Ovary (tissue), 9 donors: ENCODE results near the gene DNAJB14. TPM values are rescaled to one million over a fixed set of nuclear protein-coding genes. Genes with fewer than 3 reads are reported as not detected.

Experiments
- DNase-seq, 5 donors: peaks; one replicate each; pipeline ENCODE4 v3.0.0-alpha.2; 2019 to 2020
- H3K27ac ChIP-seq, 2 donors: fragments of 200-600 bp; one replicate each; pipeline versions ENCODE4 v1.5.1 to v1.8.0; 2019 to 2022
- H3K27me3 ChIP-seq: fragments of 200-600 bp; one replicate; pipeline ENCODE4 v1.8.0; 2022
- H3K36me3 ChIP-seq: fragments of 200-600 bp; sonication (generic); one replicate; pipeline ENCODE4 v1.5.1; 2019
- H3K4me1 ChIP-seq: one replicate; pipeline ENCODE4 v1.8.1; 2013; ENCODE audit warnings: mild to moderate bottlenecking, moderate library complexity; ENCODE audit not compliant: insufficient read depth
- H3K4me3 ChIP-seq: fragments of 200-600 bp; sonication (generic); one replicate; pipeline ENCODE4 v1.5.1; 2017
- H3K9me3 ChIP-seq, 2 donors: fragments of 200-600 bp in 1 of 2; sonication (generic) in 1 of 2; one replicate each; pipeline versions ENCODE4 v1.5.1 to v1.8.1; 2013 to 2019; ENCODE audit warnings: mild to moderate bottlenecking in 1 of 2, moderate library complexity in 1 of 2
- EP300 ChIP-seq: sonication (generic); formaldehyde crosslinking; IDR thresholded peaks from one replicate; pipeline ENCODE4 v1.6.1; 2017; ENCODE audit warnings: antibody characterized with exemption
- POLR2A ChIP-seq: fragments of 450-650 bp; IDR thresholded peaks from one replicate; pipeline ENCODE4 v1.6.1; 2017; ENCODE audit warnings: antibody characterized with exemption, mild to moderate bottlenecking, moderate library complexity
- WGBS, 3 donors: extraction: QIAGEN DNeasy Blood & Tissue Kit in 1 of 3; methylation state at CpG; one replicate each; pipeline versions ENCODE4 v1.1.5 to v1.1.7; 2013 to 2017; 5-methylcytosine and 5-hydroxymethylcytosine counted together
- intact Hi-C, 4 donors: fragments of 100-400 bp; cut with DNase I; formaldehyde crosslinking; loops; one replicate each; pipeline versions ENCODE4 v1.11.0 to v1.15.1; 2022 to 2023
- polyA plus RNA-seq, 2 donors: library from polyadenylated mRNA; stranded (reverse); fragments of 200-250 nt in 1 of 2; fragments of 350-450 nt in 1 of 2; fragmentation: Illumina TruSeq in 1 of 2; extraction: RNeasy Lipid Tissue Mini Kit (QIAGEN cat#74804) in 1 of 2; gene quantifications; one replicate each; pipeline ENCODE4 v1.2.3, GENCODE V29; 2013 to 2014
- total RNA-seq, 7 donors: library from RNA; depleted of rRNA in 2 of 7; stranded (reverse); fragments of >200 nt in 2 of 7; fragmentation: NEBNext Ultra II Directional in 3 of 7; extraction: Animal tissue kit (Norgen Biotek cat#: 25700) in 3 of 7; gene quantifications; one replicate each; pipeline versions ENCODE4 v1.1.0 to v1.2.4, GENCODE V29; 2016 to 2023
- TF ChIP-seq, protein P1 (sequence below), 3 donors: fragments of 450-650 bp in 2 of 3; fragments of 200-600 bp in 1 of 3; IDR thresholded peaks; one replicate each; pipeline versions ENCODE4 v1.5.1 to v1.8.0; 2016 to 2022; ENCODE audit warnings: antibody characterized with exemption in 3 of 3, mild to moderate bottlenecking in 1 of 3
- donor health status: DM: no; HTN: no; CAD: no; lungs with moderate emphysema.
- donor health status: DM: no; HTN: no; CAD: no.
- donor health status: Bipolar disorder and iron deficiency.
- donor health status: DM: yes; HTN: yes; CAD: no.
- donor health status: DM: no; HTN: no; CAD: no.
- donor health status: DM: yes; HTN: yes; CAD: no.

The DNAJB14 gene
- total and polyA plus RNA-seq, 9 donors = 10.5 to 47.8 (median 37.9) TPM

DNA sequence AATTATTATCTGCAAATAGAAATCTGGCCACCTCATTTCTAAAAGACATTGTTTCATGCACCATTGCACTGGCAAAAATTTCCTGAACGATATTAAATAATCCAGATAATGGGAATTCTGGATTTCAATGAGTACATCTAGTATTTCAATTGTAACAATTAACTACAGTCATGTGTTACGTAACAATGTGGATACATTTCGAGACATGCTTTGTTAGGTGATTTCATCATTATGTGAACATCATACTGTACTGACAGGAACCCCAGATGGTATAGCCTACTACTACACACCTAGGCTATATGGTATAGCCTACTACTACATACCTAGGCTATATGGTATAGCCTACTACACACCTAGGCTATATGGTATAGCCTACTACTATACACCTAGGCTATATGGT, 67.0 kb downstream of the DNAJB14 start:
- Histone ChIP-seq H3K27me3 (no peaks in the 10 kb centered on the region), H3K4me1 (no peaks in the 10 kb centered on the region), H3K4me3 (no peak overlapping the region), H3K9me3 (no peaks in the 10 kb centered on the region), H3K36me3 (no peaks in the 10 kb centered on the region), H3K27ac (no peak overlapping the region)
- no peak for DNase-seq
- TF ChIP-seq, protein P1, sequence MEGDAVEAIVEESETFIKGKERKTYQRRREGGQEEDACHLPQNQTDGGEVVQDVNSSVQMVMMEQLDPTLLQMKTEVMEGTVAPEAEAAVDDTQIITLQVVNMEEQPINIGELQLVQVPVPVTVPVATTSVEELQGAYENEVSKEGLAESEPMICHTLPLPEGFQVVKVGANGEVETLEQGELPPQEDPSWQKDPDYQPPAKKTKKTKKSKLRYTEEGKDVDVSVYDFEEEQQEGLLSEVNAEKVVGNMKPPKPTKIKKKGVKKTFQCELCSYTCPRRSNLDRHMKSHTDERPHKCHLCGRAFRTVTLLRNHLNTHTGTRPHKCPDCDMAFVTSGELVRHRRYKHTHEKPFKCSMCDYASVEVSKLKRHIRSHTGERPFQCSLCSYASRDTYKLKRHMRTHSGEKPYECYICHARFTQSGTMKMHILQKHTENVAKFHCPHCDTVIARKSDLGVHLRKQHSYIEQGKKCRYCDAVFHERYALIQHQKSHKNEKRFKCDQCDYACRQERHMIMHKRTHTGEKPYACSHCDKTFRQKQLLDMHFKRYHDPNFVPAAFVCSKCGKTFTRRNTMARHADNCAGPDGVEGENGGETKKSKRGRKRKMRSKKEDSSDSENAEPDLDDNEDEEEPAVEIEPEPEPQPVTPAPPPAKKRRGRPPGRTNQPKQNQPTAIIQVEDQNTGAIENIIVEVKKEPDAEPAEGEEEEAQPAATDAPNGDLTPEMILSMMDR (IDR thresholded peaks at IDR 0.05) = no peak
- TF ChIP-seq EP300 = no peak
- no peak for TF ChIP-seq POLR2A
- intact Hi-C loops = no loop called here
- 93 to 94% (median 93%) methylated on average over 3 of the region's 3 CpGs for WGBS, 3 donors

DNA sequence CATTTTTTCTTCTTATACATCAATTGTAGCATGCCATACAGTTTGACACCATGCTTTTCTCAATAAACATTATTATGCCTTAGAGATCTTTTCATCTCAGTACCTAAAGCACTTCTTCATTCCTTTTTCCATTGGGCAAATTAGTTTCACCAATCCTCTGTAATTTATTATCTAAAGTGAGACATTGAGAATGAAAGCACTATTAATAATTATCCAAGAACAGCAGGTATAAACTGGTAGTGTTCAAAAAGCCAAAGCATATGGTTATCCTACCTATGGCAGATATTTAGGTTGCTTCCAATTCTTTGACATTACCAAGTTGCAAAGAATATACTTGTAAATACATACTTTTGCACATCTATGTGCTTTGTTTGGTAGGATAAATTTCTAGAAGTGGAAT, 67.8 kb downstream of the DNAJB14 start:
- H3K27ac ChIP-seq = no peak overlapping the region
- H3K4me1 ChIP-seq = no peaks in the 10 kb centered on the region
- H3K27me3 ChIP-seq = no peaks in the 10 kb centered on the region
- H3K36me3 ChIP-seq = no peaks in the 10 kb centered on the region
- intact Hi-C loops = no loop called here
- DNase-seq = no peak
- no peaks in the 10 kb centered on the region for H3K9me3 ChIP-seq
- H3K4me3 ChIP-seq = no peak overlapping the region
- TF ChIP-seq EP300 (no peak), POLR2A (no peak)
- TF ChIP-seq, protein P1 (IDR thresholded peaks at IDR 0.05) = no peak

DNA sequence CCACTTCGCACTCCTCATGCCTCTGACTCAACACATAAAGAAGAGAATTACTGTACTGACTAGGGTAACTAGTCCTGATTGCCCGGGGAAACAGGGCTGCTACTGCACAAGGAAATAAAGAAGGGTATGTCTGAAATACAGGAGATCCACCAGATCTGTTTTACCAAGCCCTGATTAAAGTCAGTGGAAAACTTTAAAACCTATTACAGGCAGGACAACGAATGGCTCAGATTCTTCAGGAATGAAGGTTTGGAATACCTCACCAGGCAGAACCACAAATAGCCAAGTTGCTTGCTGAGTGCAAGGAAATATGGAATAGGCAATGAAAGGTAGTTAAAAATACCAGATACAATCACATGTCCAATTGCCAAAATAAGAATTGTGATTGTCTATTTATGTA, 69.5 kb downstream of the DNAJB14 start:
- Histone ChIP-seq H3K9me3 (no peaks in the 10 kb centered on the region), H3K36me3 (no peaks in the 10 kb centered on the region), H3K4me1 (no peaks in the 10 kb centered on the region), H3K27me3 (no peaks in the 10 kb centered on the region), H3K27ac (no peak overlapping the region), H3K4me3 (no peak overlapping the region)
- no peak for TF ChIP-seq EP300
- intact Hi-C loops = no loop called here
- no peak for DNase-seq
- WGBS, 3 donors = 83 to 89% (median 87%) methylated on average over 3 of the region's 3 CpGs

DNA sequence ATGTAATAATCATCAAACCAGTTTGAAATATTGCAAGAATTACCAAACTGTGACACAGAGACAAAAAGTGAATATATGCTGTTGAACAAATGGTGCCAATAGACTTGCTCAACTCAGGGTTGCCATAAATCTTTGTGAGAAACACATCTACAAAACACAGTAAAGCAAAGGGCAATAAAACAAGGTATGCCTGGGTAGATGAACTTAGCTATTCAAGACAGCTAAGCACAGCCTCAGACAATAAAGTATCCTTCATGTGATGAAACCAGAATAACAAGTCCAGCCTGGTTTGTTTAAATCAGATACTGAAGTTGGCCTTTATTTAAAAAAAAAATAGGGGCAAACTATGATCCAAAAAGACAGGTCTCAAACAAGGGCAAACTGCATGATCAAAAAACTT, 71.3 kb downstream of the DNAJB14 start:
- H3K36me3 ChIP-seq = no peaks in the 10 kb centered on the region
- no peaks in the 10 kb centered on the region for H3K9me3 ChIP-seq
- intact Hi-C loops = no loop called here
- H3K4me3 ChIP-seq = no peak overlapping the region
- H3K27ac ChIP-seq = no peak overlapping the region
- H3K27me3 ChIP-seq = no peaks in the 10 kb centered on the region
- H3K4me1 ChIP-seq = no peaks in the 10 kb centered on the region
- DNase-seq = no peak
- TF ChIP-seq POLR2A = no peak
- TF ChIP-seq, protein P1 (IDR thresholded peaks at IDR 0.05) = no peak
- TF ChIP-seq EP300 = no peak

DNA sequence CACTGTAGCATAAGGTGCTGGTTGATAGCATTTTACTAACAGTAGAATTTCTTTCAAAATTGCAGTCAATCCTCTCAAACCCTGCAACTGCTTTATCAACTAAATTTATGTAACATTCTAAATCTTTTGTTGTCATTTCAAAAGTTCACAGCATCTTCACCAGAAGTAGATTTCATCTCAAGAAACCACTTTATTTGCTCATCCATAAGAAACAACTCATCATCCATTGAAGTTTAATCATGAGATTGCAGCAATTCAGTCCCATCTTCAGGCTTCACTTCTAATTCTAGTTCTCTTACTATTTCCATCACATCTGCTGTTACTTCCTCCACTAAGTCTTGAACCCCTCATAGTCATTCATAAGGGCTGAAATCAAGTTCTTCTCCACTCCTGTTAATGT, 73.8 kb downstream of the DNAJB14 start:
- Histone ChIP-seq H3K27me3 (no peaks in the 10 kb centered on the region), H3K4me1 (peaks cover 3% of the 10 kb centered on the region), H3K4me3 (no peak overlapping the region), H3K27ac (no peak overlapping the region), H3K9me3 (no peaks in the 10 kb centered on the region), H3K36me3 (no peaks in the 10 kb centered on the region)
- intact Hi-C loops = no loop called here
- no peak for DNase-seq
- TF ChIP-seq POLR2A = no peak
- TF ChIP-seq, protein P1 (IDR thresholded peaks at IDR 0.05) = no peak
- no peak for TF ChIP-seq EP300
